B cell (primary cell): ENCODE data around the gene IMPDH2.

ENCODE experiments used
- EZH2 ChIP-seq: IDR thresholded peaks from 2 replicates; pipeline ENCODE4 v1.6.1; 2012; ENCODE audit warnings: borderline replicate concordance, low read depth, mild to moderate bottlenecking, moderate library complexity, low read length; ENCODE audit not compliant: insufficient read depth, poor library complexity, severe bottlenecking
- TF ChIP-seq, protein P1 (sequence below): fragments of 200-600 bp; IDR thresholded peaks from one replicate; pipeline ENCODE4 v1.8.0; 2022; ENCODE audit warnings: antibody characterized with exemption, mild to moderate bottlenecking

DNA sequence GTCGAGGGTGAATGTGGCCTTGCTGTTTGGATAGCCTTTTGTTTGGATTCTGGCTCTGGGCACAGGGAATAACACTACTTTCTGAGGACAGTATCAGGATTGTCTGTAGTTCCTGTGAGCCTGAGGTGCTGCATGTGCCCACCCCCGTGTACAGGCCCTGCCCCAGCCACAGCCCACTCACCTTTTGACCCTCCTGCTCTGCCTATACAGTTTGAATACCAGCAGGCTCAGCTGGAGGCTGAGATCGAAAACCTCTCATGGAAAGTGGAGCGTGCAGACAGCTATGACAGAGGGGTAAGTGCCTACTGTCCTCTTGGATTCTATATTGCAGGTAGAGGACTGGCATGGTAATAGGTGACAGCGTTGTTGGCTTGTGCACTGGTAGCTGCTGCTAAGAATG, 46.5 kb downstream of the IMPDH2 start:
- TF ChIP-seq, protein P1, sequence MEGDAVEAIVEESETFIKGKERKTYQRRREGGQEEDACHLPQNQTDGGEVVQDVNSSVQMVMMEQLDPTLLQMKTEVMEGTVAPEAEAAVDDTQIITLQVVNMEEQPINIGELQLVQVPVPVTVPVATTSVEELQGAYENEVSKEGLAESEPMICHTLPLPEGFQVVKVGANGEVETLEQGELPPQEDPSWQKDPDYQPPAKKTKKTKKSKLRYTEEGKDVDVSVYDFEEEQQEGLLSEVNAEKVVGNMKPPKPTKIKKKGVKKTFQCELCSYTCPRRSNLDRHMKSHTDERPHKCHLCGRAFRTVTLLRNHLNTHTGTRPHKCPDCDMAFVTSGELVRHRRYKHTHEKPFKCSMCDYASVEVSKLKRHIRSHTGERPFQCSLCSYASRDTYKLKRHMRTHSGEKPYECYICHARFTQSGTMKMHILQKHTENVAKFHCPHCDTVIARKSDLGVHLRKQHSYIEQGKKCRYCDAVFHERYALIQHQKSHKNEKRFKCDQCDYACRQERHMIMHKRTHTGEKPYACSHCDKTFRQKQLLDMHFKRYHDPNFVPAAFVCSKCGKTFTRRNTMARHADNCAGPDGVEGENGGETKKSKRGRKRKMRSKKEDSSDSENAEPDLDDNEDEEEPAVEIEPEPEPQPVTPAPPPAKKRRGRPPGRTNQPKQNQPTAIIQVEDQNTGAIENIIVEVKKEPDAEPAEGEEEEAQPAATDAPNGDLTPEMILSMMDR: no peak
- TF ChIP-seq EZH2: no peak
